Gastroesophageal sphincter (tissue), 2 donors: ENCODE data around the gene PLA2R1.

Experiments
- POLR2A ChIP-seq, 2 donors: fragments of 450-650 bp; IDR thresholded peaks; one replicate each; pipeline ENCODE4 v1.6.1; 2017; ENCODE audit warnings: antibody characterized with exemption in 2 of 2, mild to moderate bottlenecking in 2 of 2, moderate library complexity in 1 of 2
- POLR2AphosphoS5 ChIP-seq: sonication (generic); formaldehyde crosslinking; IDR thresholded peaks from one replicate; pipeline ENCODE4 v1.6.1; 2017; ENCODE audit warnings: antibody characterized with exemption

- TF ChIP-seq POLR2A (IDR thresholded peaks at IDR 0.05) = no peak
- no peak for TF ChIP-seq POLR2AphosphoS5
Observed at GRCh38 chr2:160062292-160063005, at the start of gene PLA2R1.
